NCI-H1105 (cell line): Measurements from ENCODE around the gene TFE3.

Experiments used
- DNase-seq: peaks from one replicate; lab custom pipeline; 2025; lab: John Stamatoyannopoulos, UW

Gene TFE3, protein sequence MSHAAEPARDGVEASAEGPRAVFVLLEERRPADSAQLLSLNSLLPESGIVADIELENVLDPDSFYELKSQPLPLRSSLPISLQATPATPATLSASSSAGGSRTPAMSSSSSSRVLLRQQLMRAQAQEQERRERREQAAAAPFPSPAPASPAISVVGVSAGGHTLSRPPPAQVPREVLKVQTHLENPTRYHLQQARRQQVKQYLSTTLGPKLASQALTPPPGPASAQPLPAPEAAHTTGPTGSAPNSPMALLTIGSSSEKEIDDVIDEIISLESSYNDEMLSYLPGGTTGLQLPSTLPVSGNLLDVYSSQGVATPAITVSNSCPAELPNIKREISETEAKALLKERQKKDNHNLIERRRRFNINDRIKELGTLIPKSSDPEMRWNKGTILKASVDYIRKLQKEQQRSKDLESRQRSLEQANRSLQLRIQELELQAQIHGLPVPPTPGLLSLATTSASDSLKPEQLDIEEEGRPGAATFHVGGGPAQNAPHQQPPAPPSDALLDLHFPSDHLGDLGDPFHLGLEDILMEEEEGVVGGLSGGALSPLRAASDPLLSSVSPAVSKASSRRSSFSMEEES

DNA sequence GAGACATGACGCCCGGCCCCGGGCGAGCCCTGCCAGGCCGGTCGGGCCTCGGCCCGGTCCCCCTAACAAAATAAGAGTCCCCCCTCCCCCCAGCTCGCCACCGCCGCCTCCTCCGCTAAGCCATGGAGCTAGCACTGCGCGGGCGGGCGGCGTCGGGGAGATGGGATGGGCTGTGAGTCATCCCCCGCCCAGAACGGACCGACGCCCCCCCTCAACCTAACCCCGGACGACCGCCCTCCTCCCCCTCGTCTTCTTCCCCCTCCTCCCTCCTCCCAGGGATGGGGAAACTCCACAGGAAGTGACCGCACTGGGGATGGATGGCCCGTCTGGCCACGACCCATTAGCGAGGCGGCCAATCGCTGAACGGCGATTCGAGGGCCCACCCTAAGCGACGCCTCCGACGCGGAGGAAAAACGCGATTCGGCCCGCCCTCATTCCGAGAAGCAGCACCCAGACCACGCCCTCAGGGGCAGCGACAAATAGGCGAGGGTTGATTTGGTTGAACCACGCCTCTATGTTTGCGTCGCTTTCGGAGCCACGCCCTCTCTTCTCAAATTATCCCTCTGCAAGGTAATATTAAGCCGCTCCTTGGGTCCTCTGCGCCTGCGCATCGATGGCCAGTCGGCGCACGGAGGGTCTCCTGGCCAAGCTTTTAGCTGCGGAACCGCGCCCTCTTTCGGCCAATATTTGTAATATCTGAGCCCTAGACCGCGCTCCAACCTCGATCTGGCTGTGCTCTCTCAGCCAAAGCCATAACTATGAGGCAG is at the start of gene TFE3:
TSS of gene TFE3 (minus strand) at position 138 of the 767 bp plus-strand sequence. CDS start at position 7, 131 bp downstream.
- DNase-seq, result peak; percentile 96

DNA sequence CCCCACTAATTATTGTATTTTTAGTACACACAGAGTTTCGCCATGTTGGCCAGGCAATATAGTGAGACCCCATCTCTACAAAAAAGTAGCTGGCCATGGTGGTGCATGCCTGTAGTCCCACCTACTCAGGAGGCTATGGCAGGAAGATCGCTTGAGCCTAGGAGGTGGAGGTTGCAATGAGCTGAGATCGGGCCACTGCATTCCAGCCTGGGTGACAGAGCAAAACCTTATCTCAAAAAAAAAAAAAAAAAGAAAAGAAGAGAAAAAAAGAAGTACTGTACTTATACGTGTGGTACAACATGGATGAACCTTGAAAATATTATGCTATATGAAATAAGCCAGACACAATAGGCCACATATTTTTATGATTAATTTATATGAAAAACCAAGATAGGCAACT is 46.4 kb upstream of the TFE3 start:
- DNase-seq, result no peak

DNA sequence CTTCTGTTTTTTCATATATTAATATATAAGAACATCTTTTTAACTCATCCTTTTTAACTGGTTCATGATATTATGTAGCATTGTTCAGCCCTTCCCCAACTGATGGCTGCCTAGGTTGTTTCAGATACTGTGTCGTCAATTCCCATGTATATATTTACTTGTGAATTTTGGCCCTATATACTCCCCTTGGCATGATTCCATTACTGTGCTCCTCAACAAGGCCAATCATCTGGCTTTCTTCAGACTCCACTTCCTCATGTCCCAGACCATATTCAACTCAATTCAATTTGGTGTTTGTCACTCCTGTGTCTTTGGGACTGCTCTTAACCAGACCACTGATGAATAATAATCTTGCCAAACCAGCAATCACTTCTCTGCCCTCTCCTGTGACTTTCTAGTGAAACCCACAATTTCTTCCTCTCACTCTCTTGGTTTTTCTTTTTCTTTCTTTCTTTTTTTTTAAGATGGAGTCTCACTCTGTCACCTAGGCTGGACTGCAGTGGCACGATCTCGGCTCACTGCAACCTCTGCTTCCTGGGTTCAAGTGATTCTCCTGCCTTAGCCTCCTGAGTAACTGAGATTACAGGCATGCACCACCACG is 39.2 kb upstream of the TFE3 start:
- DNase-seq, result no peak

DNA sequence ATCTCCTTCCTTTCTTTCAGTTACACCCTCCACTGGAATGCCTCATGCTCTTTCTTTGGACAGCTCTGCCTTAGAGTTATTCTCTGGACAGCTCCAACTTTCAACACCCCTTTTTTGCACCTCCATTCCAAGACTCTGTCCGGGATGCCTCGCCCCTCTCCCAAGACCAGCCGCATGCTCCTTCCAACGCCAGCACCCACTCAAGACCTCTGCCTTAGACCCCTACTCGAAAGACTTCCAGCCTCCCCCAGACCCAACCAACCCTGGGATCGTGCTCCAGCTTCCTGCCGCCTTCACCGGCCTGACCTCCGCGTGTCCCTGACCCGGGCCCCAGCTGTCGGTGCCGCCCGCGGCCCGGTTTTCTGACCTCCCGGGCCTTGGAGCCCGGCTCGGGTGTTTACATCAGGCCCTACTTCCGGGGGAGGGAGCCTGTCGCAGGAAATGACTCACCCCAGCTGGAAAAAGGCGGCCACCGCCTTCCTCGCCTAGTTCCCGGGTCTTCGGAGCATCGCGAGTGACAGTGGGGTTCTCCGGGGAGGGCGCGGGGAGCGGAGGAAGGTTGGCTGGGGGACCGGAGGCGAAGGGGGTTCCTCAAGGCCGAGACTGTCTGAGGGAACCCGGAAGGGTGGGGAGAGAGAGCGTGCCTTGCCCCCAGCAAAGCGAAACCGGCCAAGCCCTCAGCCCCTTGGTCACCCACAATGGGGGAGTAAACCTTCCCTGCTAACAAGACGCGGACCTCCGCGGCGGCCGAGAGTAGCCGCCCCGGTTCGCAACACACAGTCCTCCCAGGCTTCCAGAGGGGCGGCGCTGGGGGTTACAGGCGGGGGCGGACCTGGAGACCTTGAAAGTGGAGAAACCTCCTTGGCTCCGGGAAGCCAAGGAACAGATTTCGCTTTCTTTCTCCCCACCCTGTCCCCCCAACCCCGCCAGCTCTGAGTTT is 36.6 kb upstream of the TFE3 start, which contains the start of gene WDR45:
TSS of gene WDR45 (minus strand) at position 399 of the 940 bp plus-strand sequence. CDS start 1,792 bp downstream, outside the sequence.
- peak; percentile 28 for DNase-seq

DNA sequence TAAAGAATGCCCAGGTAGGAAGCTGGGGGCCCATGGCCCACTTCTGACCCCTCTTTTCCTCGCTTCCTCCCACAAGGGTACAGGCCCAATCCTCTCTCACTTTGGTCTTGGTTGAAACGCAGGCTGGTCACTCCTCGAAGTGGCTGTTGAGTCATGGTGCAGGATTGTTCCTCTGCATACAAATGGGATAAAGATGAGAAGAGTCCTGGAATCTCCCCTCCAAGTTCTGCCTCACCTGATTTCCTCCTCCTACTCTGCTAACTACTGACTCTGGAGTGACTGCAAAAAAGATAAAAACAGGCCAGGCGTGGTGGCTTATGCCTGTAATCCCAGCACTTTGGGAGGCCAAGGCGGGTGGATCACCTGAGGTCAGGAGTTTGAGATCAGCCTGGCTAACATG is 34.8 kb upstream of the TFE3 start:
- no peak for DNase-seq

DNA sequence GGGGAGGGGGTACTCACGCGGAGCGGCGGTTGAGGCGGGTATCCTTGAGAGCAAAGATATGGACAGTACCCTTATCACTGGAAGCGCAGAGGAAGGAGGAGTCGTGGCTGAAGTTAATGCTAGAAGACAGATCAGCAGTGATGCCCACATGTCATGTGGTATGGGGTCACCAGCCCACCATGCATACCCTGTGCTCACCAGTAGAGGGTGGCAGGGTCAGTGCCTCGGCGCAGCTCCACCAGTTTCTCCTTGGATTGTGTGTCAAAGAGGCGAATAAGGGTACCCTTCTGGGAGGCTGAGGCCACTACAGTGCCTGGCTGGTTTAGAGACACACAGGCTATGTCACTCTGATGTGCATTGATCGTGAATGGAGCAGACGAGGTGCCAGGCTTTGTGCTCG is 32.2 kb upstream of the TFE3 start:
- no peak for DNase-seq

DNA sequence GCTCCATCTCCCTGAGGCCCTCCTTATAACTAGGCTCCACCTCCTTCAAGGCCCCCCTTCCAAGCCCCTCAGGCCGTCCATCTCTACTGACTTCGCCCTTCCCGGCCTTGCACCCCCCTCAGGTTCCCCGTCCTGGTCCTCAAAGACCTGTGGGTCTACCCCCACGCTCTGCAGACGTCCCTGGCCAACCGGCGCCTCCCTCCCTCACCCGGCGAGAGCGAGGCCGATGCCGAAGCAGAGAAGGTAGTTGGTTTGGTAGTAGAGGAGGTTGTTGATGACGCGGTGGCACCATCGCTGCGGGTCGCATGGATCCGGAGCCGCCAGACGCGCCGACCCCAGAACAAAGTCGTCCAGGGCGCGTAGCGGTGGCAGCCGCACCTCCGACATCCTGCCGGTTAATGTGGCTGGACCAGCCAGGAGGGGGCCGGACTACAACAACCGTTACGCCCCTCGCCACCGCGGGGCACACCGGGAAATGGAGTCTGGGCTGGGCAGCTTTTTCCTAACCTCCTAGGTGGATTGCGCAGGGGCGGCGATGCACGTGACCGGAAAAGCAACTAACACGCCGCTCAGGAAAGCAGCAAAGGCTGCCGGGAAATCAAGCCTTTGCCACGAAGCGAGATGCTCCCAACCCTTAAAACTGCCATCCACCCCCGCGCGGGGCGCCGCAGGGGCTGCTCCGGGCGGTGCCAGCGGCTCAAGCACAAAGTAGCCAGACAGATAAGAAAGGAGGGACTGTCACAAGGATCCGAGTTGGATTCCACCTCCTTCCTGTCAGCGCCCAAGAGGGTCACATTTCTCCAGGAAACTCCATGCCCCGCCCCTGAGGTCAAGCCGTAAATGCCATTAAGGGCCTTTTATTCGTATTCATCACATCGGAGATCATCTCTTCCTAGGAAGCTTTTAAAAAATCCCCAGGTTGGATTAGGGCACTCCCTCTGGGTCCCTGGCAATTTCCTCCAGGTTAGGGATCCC is 30.7 kb upstream of the TFE3 start, which contains the start of gene PRAF2:
TSS of gene PRAF2 (minus strand) at position 402 of the 975 bp plus-strand sequence. CDS start at position 387, 15 bp downstream.
- peak; percentile 78 for DNase-seq

DNA sequence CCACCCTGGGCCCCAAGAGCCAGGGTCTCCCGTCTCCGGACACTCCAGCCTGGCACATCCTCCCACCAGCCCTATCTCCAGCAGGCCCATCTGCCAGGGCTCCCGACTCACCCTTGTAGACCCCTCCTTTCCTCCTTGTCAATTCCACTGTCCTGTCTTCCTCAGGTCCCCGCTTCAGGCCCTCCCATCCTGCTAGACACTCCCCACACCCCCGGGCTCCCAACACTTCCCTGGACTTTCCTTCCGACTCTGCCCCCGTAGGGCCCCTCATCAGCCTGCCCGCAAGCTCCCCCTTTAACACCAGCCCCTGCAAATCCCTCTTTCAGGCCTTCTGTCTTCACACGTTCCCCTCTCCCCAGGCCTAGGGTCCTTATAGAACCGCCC is 29.5 kb upstream of the TFE3 start:
- DNase-seq, result no peak

DNA sequence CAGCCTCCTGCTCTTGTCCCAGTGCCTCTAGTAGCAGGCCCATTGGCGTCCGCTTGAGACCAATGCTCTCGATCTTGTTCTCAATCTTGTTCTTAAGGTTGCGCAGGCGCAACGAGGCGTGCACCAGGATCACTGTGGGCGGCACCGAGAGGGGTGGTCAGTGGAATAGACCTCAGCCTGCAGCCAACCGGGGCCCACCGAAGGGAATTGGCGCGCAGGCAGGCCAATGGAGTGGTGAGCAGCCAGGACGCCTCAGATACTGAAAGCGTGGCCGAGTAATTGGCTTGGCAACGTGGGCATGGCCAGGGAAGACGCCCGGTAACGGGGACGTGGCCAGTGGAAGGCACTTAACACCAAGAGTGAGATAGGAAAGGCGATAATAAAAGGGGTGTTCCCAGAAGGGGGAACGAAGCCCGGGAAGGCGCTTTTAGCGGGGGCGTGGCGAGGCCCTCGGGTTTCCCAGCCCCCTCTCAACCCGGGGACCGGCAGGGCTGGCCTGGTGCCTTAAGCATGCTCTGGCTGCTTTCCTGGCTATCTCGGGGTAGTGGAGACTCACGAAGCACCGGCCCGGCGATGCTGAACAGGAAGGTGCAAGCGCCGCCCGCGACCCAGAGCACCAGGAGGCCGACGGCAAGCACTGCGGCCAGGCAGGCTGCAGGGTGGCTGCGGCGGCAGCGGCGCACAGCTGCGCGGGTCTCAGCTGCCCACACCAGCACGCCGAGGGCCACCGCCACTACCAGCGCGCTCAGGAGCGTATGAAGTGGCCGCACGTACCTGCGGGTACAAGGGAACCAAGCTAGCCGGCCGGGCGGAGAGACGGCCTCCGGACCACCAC is 28.9 kb upstream of the TFE3 start:
- peak; percentile 20 for DNase-seq

DNA sequence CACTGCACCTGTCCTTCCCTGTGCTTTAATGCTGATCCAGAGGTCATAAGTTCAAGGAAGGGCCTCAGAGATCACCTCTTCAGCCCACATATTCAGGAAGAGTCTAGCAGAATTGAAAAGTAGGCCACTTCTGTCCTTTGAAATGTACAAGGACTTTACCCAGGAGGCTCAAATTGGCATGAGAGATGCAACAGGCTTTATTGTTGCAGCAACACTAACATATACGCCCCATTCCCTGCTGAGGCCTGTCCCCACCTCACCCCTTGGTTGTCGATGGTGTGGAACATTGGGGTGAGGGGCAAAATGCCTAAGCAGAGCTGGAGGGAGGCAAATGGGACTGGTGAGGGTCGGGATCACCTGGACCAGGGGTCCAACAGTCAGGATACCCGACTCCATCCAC is 27.8 kb upstream of the TFE3 start:
- no peak for DNase-seq

DNA sequence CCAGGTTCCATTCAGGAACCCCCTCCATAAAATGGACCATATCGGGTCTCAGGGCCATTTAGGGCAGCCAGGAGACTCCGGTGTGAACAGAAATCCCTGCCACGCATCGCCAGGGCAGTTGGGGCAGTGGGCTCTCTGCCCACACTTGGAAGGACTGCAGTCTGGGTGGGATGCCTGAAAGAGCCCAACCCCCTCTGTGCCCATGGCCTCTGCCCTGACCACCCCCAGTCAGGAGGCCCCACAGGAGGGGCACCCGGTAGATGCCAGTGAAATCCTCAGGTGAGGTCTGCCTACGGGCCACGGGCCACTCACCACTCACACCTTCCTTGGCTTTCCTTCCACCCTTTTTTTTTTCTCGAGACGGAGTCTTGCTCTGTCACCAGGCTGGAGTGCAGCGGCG is 25.9 kb upstream of the TFE3 start:
- DNase-seq, result no peak

DNA sequence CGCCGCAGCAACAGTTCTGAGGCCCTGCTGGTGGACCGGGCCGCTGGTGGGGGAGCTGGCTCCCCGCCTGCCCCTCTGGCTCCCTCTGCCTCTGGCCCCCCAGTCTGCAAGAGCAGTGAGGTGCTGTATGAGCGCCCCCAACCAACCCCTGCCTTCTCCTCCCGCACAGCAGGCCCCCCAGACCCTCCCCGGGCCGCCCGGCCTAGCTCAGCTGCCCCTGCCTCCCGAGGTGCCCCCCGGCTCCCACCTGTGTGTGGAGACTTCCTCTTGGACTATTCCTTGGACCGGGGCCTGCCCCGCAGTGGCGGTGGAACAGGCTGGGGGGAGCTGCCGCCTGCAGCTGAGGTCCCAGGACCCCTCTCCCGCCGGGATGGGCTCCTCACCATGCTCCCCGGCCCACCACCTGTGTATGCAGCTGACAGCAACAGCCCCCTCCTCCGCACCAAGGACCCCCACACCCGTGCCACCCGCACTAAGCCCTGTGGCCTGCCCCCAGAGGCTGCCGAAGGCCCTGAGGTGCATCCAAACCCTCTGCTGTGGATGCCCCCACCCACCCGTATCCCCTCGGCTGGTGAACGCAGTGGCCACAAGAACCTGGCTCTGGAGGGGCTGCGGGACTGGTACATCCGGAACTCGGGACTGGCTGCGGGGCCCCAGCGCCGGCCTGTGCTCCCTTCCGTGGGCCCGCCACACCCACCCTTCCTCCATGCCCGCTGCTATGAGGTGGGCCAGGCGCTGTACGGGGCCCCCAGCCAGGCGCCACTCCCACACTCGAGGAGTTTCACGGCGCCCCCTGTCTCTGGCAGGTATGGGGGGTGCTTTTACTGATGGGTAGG is 24.3 kb upstream of the TFE3 start:
- no peak for DNase-seq

DNA sequence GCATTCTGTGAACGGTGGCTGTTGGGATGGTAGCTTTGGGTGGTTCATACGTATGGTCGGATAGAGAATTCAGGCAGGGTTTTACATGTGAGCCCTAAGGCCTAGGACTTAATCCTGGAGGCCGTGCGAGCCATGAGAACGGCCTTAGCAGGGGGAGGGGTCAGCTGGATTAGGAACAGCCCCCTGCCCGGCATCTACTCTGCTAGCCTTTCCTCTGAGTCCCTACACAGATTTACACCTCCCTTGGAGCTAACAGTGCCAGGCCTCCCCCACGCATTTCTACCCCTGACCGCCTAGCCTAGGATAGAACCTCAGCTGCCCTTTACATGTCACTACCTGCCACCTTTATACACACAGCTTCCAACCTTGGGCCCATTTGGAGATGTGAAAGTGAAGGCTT is 23.5 kb upstream of the TFE3 start:
- no peak for DNase-seq

DNA sequence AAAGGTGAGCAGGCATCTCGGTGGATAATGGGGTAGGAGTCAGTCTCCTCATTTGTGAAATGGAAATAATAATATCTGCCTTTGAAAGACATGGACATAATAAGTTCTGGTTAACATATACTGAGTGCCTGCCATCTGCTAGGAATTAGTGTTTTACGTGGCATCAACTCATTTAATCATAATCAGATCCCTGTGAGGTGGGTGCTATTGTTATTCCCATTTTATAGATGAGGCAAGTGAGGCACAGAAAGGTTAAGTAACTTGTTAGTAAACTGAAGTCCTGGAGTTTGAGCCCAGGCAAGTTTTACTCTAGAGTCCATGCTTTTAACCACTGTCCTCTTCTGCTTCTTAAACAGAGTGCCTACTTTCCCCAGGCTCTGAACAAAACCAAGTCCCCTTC is 23.1 kb upstream of the TFE3 start:
- no peak for DNase-seq

DNA sequence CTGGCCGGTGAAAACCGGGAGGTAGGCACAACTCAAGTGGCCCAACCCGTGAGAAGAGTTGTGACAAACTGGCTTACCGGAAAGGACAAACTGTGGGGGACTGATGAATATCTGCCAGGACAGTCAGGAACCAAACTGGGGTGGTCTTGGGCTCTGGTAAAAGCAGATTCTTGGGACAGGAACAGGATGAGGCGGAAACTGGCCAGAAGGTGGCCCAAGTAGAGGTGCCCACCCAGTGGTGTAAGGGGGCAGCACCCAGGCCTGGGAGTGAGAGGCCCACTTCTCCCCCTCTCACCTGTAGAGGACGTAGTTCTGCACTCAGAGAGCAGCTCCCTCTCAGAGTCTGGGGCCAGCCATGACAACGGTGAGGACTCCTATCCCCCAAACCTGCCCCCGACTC is 21.6 kb upstream of the TFE3 start:
- DNase-seq, result no peak

DNA sequence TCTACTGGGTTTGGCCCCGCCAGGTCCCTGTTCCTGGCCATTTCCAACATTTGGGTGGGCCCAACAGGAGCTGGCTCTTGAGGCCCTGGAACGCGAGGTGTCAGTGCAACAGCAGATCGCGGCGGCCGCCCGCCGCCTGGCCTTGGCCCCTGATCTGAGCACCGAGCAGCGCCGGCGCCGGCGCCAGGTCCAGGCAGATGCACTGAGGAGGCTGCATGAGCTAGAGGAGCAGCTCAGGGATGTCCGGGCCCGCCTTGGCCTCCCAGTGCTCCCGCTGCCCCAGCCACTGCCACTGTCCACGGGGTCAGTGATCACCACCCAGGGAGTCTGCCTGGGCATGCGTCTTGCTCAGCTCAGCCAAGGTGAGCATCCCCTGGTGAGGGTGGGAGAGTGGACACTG is 21.1 kb upstream of the TFE3 start:
- no peak for DNase-seq

DNA sequence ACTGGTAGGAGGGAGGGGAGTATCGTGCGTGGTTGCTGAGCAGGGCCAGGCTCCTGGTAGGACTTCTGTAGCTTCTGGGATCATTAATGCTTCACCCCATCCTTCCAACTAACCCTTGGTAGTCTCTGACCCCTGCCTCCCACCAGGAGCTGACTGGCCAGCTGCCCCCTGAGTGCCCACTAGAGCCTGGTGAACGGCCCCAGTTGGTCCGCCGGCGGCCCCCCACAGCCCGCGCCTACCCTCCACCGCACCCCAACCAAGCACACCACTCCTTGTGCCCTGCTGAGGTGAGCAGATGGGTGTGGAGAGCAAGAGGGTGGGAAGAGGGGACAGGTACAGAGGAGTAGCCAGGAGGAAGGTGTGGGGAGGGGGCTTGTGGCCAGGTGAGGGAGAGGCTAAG is 20.6 kb upstream of the TFE3 start:
- no peak for DNase-seq

DNA sequence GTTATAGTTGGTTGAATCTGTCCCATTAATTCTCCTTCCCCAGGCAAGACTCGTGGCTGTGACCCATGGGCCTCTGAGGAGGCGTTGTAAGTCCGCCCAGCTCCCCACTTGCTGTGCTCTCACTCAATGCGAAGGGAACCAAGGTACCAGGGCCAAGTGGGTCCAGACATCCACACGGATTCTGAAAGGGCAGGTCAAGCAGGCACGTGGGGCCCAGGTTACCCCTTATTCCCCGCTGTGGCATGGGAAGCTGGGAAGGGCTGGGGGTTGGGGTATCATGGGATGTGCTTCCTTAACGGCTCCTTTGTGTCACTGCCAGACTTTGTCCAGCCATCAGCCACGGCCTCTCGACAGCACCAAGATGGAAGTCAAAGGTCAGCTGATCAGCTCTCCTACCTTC is 18.8 kb upstream of the TFE3 start:
- DNase-seq, result no peak
